Right kidney (tissue), 9 donors: ENCODE results near the gene CMTM1.
A peak's percentile ranks its signal among the peaks of the same experiment; 100 is the strongest.

Experiments
- DNase-seq: peaks from one replicate; pipeline ENCODE4 v3.0.0-alpha.2; 2016
- long read RNA-seq, 8 donors: transcript quantifications; one replicate each; lab custom pipeline, GENCODE V29; 2026

CMTM1 gene, protein sequence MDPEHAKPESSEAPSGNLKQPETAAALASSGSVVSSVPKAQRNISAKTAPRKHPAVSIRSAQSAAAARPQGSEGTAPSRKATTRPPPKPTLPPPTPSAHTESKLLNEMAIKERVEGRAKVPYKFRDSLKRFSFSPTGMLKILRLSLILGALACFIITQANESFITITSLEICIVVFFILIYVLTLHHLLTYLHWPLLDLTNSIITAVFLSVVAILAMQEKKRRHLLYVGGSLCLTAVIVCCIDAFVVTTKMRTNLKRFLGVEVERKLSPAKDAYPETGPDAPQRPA
- long read RNA-seq, donor 1: 0 reads
- long read RNA-seq, donor 2: 0 reads
- long read RNA-seq, donor 3: 0 reads
- long read RNA-seq, donor 4: 0 reads
- long read RNA-seq, donor 5: 0 reads
- long read RNA-seq, donor 6: 0 reads
- long read RNA-seq, donor 7: 0 reads
- long read RNA-seq, donor 8: 0 reads

DNA sequence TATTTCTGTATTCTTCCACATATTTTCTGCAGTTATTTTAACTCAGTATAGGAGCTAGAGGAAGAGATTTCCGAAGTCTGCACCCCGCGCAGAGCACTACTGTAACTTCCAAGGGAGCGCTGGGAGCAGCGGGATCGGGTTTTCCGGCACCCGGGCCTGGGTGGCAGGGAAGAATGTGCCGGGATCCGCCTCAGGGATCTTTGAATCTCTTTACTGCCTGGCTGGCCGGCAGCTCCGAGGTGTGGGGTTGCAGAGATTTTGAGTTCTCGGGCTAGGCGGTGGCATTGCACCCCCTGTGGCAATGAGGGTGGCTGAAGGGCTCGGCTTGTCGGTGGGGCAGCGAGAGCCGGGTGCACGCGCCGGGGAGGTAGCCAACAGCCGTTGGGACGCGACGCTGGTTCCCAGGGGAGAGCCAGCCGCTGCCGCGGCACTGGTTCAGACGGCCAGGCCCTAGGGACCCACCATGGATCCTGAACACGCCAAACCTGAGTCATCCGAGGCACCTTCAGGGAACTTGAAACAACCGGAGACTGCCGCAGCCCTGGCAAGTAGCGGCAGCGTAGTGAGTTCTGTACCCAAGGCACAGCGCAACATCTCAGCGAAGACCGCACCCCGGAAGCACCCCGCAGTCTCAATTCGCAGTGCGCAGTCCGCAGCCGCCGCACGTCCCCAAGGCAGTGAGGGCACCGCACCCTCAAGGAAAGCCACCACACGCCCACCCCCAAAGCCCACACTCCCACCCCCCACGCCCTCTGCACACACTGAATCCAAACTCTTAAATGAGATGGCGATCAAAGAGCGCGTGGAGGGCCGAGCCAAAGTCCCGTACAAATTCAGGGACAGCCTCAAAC, at the start of gene CMTM1:
Gene CMTM1 (plus strand): TSS at position 389 of the 851 bp plus-strand sequence. CDS start 75 bp downstream, at position 464.
- DNase-seq: no peak

DNA sequence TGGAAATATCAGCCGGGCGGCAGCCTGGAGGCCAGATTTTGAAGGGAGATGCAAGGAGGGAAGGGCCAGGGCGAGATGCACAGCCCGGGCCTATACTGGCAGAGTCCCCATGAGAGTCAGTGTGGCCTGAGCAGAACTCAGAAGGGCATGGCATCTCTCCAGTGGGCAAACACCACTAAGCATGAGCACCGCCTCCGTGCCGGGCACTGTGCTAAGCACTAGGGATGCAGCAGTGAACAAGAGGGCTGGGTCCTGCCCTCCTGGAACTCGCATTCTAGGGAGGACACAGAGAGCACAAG, 49.8 kb upstream of the CMTM1 start:
- DNase-seq: no peak

DNA sequence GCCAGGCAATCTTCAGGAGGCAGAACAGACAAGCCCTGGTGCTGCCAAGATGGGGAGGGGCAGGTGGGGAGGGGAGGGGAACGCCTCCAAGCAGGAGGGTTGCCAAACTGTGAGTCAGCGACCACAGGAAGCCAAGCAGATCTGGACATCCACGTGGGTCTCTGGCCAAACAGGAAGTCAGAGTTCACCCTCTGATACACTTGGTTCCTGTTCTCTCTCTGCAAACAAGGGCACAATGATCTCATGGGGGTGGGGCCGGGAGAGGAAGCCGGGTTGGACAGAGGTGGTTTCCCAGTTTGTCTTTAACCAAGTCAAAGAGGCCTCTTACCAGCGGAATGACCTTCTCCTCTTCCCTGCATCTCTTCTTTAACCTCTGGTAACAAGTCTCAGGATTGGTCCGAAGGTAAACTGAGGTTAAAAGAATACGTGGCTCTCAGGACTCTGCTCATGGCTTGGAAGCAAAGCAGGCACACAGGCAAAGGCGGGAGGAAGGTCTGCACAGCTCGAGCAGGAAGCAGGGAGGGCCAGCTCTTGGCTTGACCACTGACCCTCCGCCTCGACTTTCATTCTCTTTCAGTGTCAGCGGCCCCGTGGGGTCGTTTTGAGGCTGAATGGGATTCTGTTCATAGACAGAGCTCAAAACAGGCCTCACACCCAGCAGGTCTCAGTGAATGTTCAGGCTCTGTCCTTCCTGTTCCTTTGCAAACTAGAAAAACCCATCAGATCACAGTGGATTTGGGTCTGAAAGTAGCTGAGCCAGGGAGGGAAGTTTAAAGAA, 49.2 kb upstream of the CMTM1 start:
- peak; percentile 44 for DNase-seq

DNA sequence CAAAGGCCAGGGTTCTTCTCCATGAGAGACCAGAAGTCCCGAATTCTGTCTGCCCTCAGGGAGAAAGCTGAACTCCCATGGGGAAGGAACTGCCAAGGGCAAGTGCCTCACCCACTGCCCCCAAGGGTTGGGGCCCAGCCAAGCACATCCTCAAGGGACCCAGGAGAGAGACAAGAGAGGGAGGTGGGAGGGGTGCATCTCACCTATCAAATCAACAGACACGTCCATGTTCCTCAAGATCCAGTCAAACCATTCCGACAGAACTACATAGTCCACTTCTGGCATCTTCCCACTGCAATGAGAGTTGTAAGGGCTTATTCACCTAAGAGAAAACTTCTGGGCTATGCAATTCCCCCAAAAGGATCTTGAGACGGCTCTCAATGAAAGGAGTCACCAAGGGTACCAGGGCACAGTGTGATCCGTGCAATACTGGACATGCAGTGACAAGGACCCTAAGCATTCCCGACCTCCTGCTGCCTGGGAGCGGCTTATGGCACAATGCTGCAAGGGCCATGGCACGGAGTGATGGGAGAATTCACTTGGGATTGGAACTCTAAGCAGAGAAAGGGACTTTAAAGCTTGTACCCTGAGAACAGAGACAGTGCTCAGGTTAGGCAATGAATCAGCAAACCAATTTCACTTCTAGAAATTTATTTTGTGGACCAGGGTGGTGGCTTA, 48.5 kb upstream of the CMTM1 start:
- no peak for DNase-seq

DNA sequence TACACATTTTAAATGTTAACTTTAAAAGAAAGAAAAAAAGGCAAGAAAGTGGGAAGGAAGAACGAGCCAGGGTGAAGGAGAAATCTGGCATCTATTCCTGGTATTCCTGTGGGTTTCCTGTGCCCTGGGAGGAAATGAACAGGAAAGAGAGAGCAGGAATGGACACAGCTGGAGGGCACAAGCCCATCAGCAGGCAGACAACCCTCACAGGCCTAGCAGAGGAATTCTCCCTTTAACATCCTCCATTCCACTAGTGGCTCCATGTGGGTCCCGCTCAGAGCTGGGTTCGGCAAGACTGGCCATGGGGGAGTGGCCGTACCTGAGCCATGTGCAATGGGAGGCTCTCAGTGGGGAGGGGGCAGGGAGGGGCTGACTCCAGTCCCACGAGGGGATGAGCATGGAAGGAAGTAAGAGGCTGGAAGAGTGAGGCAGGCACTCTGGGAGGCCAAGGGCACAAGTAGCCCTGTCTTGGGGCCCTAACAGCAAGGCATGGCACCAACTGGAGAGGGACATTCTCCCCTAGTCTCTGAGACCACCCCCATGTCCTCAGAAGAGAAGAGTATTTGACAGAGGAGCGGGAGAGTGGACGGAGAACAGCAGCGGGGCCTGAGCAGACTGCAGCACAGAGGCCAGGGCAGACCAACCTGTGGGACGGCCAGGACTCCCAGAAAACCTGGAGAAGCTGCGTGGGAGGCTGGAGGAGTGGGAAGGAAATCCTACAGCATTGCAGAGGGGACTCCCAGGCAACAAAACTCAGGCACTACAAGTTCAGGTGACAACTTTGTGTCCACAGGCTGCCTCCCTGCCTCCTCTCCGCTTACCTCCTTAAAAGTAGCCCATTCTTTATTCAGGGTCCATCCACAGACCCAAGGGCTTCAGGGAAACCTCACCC, 46.5 kb upstream of the CMTM1 start:
- DNase-seq: no peak

DNA sequence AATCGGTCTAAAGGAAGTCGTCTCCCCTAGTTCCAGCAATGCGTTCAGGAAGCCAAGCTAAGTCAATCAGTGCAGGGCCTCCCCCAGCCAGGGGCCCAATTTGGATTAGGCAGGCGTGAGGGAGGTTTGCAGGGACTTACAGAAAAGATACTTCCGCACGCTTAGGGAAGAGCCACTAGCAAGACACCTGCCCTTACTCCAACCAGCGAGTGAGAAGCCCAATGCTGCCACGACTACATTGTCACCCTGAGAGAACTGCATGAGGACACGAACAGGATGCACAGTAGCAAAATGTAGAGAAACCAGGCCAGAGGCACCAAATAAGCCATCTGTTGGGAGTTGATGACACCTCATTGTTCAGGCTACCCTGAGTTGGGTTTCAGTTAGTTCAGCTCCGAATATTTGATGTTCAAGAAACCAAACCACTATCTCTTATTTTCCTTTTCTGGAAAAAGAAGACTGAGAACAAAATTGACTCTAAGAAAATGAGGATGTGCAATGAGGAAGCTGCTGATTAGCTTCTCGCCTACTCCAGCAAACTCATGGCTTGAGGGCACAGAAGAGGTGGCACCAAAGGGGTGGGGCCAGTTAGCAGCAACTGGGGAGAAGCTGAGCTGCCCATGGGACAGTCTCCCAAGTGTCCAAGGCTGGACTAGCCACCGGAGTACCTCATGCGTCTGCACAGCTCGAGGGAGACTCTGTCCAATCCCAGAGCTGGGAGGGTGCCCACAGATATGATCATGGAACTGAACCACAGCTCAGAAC, 45.7 kb upstream of the CMTM1 start:
- DNase-seq: no peak

DNA sequence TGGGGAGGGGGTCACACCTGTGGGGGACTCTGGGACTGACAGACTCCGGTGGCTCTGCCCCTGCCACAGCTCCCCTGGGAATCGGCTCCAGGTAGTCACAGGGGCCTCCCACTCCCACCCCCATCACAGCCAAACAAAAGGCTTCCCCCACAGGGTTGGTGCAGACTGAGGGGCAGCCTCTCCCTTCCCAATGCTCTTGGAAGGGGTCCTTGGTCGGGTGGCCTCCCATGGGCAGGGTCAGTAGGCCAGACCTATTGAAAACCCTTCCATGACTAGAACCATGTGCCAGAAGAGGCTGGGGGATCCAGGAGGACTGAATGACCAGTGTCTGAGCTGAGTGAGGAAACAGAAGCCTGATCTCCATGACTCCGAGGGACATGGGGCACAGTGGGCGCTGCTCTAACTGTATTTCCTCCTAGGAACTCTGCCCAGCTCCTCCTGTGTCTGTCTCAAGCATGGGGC, 45.0 kb upstream of the CMTM1 start:
- no peak for DNase-seq

DNA sequence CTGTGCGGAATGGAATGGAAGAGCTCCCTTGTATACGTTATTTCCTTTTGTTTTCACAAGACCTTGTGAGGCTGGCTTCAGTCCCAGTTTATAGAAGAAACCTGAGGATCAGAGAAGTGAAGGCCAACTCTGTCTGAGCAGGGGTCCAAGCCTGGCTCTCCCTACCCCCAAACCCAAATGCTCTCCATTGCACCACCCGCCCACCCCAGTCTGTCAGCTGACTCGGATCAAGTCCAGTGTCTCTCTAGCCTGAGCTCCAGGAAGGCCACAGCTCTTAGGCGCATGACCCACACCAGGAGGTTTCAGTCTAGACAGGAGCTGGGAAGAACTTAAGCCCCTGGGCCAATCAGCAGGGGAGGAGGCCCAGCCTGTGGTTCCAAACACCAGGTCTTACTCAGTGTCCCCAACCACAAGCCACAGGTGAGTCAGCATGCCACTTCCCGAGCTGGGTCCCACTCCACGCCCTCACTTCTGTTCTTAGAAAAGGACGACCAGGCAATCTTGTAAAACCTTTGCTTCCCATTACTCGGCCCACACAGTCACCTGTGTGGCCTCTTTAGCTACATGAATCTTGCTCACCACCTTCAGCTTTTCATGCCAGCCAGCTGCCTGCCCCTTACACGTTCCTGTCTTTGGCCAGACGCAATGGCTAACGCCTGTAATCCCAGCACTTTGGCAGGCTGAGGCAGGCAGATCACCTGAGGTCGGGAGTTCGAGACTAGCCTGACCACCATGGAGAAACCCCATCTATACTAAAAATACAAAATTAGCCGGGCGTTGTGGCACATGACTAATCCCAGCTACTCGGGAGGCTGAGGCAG, 44.1 kb upstream of the CMTM1 start:
- DNase-seq: no peak

DNA sequence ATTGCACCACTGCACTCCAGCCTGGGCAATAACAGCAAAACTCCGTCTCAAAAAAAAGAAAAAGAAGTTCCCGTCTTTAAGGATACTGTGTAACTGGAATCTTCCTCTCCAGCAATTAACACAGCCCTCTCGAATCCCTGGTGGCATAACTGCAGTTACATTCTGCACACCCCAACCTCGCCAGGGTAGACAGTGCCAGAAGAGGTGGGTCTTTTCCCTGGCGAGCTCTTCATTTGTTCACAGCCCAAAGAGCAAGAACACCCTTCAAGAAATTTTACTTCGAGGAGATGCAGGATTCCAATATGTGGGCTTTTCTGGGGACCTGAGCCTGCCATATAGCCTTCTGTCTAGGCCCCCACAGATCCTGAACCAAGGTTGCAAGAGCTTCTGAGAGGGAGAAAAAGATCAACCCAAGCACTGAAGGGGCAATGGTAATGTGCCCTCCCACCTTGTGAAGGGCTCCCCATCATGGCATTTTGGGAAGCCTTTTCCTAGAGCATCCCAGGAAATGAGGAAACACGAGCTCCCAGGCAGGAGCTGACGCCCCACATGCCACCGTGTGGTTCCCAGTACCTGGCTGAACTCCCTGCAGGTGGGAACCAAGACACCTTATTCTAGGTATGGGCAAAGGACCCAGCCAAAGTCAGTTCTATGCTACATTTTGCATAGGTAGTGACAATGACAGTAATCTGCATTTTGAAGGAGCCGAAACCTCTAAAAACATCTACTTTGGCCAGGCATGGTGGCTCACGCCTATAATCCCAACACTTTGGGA, 43.2 kb upstream of the CMTM1 start:
- DNase-seq: no peak

DNA sequence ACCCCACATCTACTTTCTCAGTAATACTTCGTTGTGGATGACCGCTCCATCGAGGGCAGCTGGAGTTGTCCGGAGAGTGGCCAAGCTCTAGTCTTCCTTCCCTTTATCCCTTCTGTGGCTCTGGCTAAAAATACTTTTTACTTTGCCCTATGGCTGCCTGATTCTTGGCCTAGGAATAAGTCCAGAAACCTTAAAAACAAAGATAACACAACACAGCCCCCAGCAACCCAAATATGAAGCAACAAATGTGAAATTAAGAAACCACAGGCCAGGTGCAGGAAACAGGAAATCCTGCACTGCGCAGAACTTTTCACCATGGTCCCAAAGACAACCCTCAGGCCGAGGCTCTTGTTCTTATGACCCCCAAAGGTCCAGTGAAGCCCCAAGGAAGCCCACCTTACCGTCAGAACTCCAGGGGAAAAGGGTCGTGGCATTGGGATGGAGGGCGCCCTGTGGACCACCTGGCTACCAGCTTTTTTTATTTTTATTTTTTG, 42.3 kb upstream of the CMTM1 start:
- no peak for DNase-seq

DNA sequence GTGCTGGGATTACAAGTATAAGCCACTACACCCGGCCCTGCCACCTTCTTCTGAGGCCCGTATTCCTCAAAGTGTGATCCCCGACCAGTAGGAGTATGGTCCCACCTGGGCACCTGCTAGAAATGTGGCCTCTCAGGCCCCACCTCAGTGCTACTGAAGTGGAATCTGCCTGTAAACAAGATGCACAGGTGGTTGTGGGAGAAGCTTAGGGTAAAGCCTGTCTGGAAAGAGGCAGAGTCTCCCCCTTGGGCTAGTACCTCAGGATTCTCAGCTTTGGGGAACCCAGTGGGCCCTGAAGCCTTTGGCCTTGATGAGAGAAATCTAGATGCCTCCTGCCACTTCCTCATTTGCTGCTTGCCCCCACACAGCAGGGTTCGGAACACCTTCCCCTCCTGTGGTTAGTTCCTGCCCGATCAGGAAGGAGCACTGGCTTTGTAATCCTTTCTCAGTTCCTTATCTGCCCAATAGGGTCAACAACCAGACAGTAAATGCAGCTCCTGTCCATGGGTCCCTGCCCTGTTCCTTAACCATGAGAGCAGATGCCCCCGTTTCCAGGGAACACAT, 41.6 kb upstream of the CMTM1 start:
- no peak for DNase-seq

DNA sequence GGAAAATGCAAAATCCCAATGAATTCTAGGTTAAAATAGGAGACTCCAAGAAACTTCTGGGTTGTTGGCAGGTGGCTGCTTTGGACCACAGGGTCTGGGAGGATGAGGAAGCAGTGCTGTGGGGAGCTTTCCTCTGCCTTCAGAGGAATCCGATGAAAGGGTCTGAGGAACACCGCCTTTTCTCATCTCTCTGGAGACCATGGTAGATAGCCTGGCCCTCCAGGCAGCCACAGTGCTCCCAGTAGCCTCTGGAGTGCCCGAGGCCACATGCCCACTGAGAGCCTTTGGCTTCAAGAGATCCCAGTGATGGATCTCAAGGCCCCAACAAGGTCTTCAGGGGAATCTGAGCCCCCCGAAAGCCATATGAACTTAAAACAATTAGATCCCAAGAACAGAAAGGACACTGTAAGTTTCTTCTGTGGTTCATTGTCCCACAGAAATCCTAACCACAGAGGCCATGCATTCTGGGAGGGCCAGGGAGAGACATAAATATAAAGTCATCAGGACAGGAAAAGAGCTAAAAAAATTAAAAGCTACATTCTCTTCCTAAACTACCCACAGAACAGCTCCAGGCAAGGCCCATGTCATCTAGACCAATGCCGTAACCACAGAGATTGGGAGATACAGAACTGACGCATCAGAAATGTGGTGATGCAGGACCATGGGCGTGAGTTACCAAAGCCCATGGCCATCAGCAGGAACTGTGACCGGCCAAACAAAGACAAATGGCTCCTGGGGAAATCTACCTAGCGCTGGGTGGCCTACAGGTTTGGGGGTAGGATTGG, 40.7 kb upstream of the CMTM1 start:
- no peak for DNase-seq

DNA sequence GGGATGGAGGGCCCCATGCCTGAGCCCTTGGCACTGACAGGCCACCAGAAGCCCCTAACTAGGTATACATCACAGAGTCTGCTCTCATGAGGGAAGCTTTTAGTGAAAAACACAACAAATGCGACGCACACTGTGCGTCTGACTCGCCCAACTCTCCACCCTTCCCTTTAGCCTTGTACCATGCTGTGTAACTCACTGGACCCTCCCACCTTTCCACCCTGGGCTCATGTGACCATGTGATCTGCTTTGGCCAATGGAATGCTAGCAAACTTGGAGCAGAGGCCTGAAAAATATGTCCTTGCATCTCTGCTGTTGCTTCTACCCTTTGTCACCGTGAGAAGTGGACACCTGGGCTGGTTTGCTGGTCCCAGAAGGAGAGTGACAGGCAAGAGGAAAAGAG, 37.9 kb upstream of the CMTM1 start:
- no peak for DNase-seq

DNA sequence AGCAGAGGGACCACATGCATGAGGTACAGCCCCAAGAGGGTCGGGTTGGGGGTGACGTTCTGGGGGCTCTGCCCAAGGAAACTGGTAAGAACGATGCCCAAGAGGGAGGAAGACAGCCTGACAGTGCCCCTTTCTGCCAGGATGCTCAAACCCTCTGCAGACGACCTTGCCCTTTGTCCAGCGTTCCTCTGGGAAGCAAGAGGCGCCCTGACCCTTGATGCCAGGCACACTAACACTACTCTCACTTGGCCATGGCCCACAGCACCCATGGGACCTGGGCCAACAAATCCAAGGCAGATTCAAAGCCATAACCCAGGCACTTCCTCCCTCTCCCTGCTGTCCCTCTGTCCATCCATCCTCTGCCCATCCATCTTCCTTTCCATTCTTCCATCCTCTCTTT, 36.8 kb upstream of the CMTM1 start:
- DNase-seq: no peak

DNA sequence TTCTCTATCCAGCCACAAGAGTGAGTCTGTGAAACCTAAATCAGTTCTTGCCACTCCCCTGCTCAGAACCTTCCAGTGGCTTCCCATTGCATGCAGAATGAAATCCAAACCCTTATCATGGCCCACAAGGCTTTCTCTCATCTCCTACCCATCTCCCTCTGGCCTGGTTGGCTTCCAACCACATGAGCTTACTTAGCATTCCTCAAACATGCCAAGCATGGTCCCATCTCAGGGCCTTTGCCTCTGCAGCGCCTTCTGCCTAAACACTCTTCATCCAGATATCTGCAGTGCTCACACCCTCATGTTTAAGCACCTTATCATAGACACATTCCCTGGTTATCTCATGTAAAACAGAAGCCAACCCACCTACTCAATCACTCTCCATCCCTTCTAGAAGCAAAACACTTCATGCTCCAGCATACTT, 31.9 kb upstream of the CMTM1 start:
- DNase-seq: no peak

DNA sequence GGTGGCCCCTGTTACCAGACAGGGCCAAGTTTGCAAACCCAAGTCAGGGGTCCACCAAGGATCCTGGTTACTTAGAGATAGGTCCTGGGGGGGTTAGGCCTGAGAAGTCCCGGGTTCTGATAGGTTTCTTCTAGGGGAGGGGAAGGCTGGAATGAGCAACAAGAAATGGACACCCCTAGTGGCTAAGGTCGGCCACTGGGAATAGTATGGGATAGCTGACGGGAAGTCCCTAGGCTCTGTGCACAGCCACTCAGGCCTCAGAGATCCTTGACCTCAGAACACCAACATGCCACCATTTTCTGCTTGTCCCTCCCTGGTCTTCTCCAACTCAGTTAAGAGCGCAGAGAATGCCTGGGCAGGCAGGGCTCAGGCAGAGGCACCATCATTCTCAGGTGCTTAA, 29.7 kb upstream of the CMTM1 start:
- no peak for DNase-seq

DNA sequence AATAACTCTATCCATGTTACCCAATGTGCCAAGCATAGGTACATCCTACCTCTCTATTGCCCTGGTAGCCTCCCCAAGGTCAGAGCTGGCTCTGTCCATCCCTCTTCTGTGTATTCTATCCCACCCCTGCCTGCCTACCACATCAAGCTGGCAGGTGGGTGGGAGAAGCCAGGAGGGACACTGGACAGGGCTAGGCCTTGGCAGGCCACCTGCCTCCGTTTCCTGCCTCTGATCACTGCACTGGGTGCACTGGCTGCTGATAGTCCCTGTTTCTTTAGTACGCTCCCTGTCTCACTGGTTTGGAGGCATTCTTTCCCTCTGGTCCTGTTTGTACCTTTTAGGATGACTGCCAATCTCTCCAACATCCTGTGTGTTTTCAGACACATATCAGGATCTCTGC, 29.0 kb upstream of the CMTM1 start:
- DNase-seq: no peak
